ENCODE results near the gene ENOX1. TPM values are rescaled to one million over a fixed set of nuclear protein-coding genes. Genes with fewer than 3 reads are reported as not detected.

The ENOX1 gene
- total RNA-seq, 1 donor from 2014 or later: 1.1 TPM

DNA sequence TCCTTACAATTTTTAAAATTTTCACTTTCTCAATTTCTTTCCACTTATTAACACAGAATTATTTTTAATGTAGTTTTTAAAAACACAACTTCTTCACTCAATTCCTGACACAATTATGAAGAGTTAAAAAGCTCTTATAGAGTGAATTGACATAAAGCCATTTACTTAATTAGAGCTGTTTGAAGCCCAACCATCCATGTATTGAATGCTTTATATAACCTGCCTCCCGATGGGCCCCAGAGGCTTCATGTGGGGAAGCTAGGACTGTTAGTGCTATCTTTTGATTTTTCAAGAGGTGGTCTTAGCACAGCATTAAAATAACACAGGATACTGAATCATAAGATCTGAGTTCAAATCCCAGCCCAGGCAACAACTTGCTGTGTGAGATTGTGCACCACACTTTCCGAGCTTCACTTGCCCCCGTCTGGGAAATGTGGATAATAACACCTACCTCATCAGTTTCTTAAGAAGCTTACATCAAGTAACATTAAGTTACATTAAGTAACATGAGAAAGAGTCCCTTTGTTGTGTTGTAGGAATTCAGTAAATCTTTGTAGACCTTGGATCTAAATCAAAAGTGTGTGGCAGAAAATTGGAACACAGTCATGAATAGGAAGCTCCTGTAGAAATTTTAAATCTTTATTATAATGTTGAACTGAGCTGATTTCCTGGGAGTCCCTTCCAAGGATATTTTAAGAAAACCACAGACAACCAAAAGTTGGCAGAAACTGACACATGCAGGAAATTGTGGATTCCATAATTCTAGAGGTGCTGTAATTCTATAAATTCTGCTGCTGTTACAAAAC, 5.5 kb upstream of the ENOX1 start:
- Histone ChIP-seq H3K4me1 (peaks cover 10% of the 10 kb centered on the region), H3K9ac (no peak overlapping the region), H4K20me1 (ENCODE audit: low read depth) (no peaks in the 10 kb centered on the region), H3K27ac (no peak overlapping the region), H3K9me3 (ENCODE audit: low read depth) (no peaks in the 10 kb centered on the region), H3K79me2 (ENCODE audit: low read depth) (no peaks in the 10 kb centered on the region), H3K27me3 (peaks cover 11% of the 10 kb centered on the region), H3K4me2 (no peak overlapping the region), H3F3A (ENCODE audit: low read depth) (peaks cover 7% of the 10 kb centered on the region), H2AFZ (replicated peaks) (no peak overlapping the region), H3K4me3 (no peak overlapping the region), H3K36me3 (no peaks in the 10 kb centered on the region)
- H3K27me3 Mint-ChIP-seq (ENCODE audit: insufficient read depth, low read depth): peaks cover 4% of the 10 kb centered on the region
- no peak overlapping the region for H3K4me3 Mint-ChIP-seq
- no peaks in the 10 kb centered on the region for H3K9me3 Mint-ChIP-seq
- peaks cover 17% of the 10 kb centered on the region for H3K4me1 Mint-ChIP-seq
- no peaks in the 10 kb centered on the region for H3K36me3 Mint-ChIP-seq
- H3K27ac Mint-ChIP-seq: no peak overlapping the region
- no peak for DNase-seq (ENCODE audit: low spot score)
- TF ChIP-seq EZH2phosphoT487 (IDR thresholded peaks at IDR 0.05) (no peak), EZH2 (IDR thresholded peaks at IDR 0.05) (no peak)
- TF ChIP-seq, protein P1, sequence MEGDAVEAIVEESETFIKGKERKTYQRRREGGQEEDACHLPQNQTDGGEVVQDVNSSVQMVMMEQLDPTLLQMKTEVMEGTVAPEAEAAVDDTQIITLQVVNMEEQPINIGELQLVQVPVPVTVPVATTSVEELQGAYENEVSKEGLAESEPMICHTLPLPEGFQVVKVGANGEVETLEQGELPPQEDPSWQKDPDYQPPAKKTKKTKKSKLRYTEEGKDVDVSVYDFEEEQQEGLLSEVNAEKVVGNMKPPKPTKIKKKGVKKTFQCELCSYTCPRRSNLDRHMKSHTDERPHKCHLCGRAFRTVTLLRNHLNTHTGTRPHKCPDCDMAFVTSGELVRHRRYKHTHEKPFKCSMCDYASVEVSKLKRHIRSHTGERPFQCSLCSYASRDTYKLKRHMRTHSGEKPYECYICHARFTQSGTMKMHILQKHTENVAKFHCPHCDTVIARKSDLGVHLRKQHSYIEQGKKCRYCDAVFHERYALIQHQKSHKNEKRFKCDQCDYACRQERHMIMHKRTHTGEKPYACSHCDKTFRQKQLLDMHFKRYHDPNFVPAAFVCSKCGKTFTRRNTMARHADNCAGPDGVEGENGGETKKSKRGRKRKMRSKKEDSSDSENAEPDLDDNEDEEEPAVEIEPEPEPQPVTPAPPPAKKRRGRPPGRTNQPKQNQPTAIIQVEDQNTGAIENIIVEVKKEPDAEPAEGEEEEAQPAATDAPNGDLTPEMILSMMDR (IDR thresholded peaks at IDR 0.05): no peak

DNA sequence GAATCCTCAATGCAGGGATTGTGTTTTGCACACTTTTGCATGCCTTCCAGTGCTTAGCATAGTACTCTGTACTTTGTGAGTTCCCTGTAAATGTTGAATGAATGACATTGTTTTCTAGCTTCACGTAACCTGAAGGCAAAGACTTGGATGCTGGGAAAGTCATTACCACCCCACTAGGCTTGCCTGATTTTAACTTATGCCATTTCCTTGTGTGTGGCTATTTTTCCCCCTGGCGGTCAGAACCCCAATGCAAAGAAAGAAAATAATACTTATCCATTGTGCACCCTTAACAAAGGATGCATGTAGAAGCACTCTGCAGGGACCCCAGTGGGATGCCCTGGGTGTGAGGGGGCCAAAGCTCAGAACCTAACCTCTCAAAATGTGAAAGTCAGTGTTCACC, 1.2 kb upstream of the ENOX1 start:
- no peaks in the 10 kb centered on the region for H3K9me3 ChIP-seq (ENCODE audit: low read depth)
- H3K4me1 Mint-ChIP-seq: peaks cover 31% of the 10 kb centered on the region
- TF ChIP-seq EZH2 (IDR thresholded peaks at IDR 0.05) (no peak), EZH2phosphoT487 (IDR thresholded peaks at IDR 0.05) (no peak)
- TF ChIP-seq, protein P1 (IDR thresholded peaks at IDR 0.05): peak; percentile 32
- no peaks in the 10 kb centered on the region for H3K9me3 Mint-ChIP-seq
- H3K4me3 Mint-ChIP-seq: peak overlapping the region; percentile 90
- H3K36me3 Mint-ChIP-seq: no peaks in the 10 kb centered on the region
- no peaks in the 10 kb centered on the region for H4K20me1 ChIP-seq (ENCODE audit: low read depth)
- DNase-seq (ENCODE audit: low spot score): peak; percentile 42
- H3F3A ChIP-seq (ENCODE audit: low read depth): peaks cover 32% of the 10 kb centered on the region
- H3K27me3 Mint-ChIP-seq (ENCODE audit: insufficient read depth, low read depth): peaks cover 4% of the 10 kb centered on the region
- no peak overlapping the region for H3K27ac ChIP-seq
- H3K4me3 ChIP-seq: peak overlapping the region; percentile 64
- peak overlapping the region; percentile 37 for H3K27ac Mint-ChIP-seq
- no peaks in the 10 kb centered on the region for H3K36me3 ChIP-seq
- H2AFZ ChIP-seq (replicated peaks): no peak overlapping the region
- no peak overlapping the region for H3K9ac ChIP-seq
- H3K27me3 ChIP-seq: peaks cover 49% of the 10 kb centered on the region
- peaks cover 20% of the 10 kb centered on the region for H3K4me1 ChIP-seq
- peak overlapping the region; percentile 93 for H3K4me2 ChIP-seq
- H3K79me2 ChIP-seq (ENCODE audit: low read depth): no peaks in the 10 kb centered on the region

DNA sequence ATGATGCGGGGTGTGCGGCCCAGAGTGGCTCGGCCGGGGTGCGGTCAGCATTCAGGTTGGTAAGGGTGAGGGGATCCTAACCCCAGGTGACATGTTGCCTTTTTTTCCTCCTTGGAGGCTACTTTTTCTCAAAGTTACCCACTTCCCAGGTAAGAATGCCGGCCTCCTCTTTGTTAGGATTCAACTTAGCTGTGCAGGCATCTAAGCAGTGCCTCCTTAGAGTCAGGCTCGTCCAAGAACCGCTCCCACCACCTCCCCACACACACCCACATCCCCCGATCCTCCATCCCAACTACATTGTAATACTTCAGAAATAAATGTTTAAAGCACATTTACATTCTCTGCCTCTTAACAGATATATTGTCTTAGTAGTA, 733 bp upstream of the ENOX1 start:
- H3K4me1 ChIP-seq: peaks cover 20% of the 10 kb centered on the region
- Mint-ChIP-seq H3K27ac (peak overlapping the region; percentile 66), H3K36me3 (no peaks in the 10 kb centered on the region), H3K27me3 (ENCODE audit: insufficient read depth, low read depth) (peaks cover 4% of the 10 kb centered on the region), H3K9me3 (no peaks in the 10 kb centered on the region), H3K4me1 (peaks cover 31% of the 10 kb centered on the region), H3K4me3 (peak overlapping the region; percentile 90)
- peak overlapping the region; percentile 94 for H2AFZ ChIP-seq (replicated peaks)
- no peaks in the 10 kb centered on the region for H3K9me3 ChIP-seq (ENCODE audit: low read depth)
- H3K27ac ChIP-seq: no peak overlapping the region
- peaks cover 52% of the 10 kb centered on the region for H3K27me3 ChIP-seq
- peak overlapping the region; percentile 64 for H3K4me3 ChIP-seq
- H3K9ac ChIP-seq: no peak overlapping the region
- H3F3A ChIP-seq (ENCODE audit: low read depth): peaks cover 32% of the 10 kb centered on the region
- H3K36me3 ChIP-seq: no peaks in the 10 kb centered on the region
- TF ChIP-seq EZH2 (IDR thresholded peaks at IDR 0.05) (peak; percentile 6), EZH2phosphoT487 (IDR thresholded peaks at IDR 0.05) (no peak)
- peak; percentile 13 for DNase-seq (ENCODE audit: low spot score)
- peak overlapping the region; percentile 93 for H3K4me2 ChIP-seq
- H3K79me2 ChIP-seq (ENCODE audit: low read depth): no peaks in the 10 kb centered on the region
- no peaks in the 10 kb centered on the region for H4K20me1 ChIP-seq (ENCODE audit: low read depth)

DNA sequence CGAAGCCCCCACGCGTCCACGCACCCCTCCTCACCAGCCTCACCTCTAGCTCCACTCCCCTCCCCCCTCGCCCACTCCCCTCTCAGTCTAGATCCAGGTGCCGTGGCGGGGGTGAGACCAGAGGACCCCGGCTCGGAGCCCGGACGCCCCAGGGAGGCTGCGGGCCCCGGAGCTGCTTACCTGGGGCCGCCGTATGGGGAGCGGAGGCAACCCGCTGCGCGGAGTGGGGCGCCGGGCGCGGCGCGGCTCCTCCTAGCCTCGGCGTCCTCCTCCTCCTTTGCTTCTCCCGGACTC, 353 bp downstream of the ENOX1 start:
- H3F3A ChIP-seq (ENCODE audit: low read depth): peaks cover 32% of the 10 kb centered on the region
- H3K9ac ChIP-seq: no peak overlapping the region
- no peaks in the 10 kb centered on the region for H3K9me3 ChIP-seq (ENCODE audit: low read depth)
- Mint-ChIP-seq H3K9me3 (no peaks in the 10 kb centered on the region), H3K36me3 (no peaks in the 10 kb centered on the region), H3K4me3 (peak overlapping the region; percentile 94), H3K27ac (no peak overlapping the region), H3K27me3 (ENCODE audit: insufficient read depth, low read depth) (peaks cover 4% of the 10 kb centered on the region), H3K4me1 (peaks cover 28% of the 10 kb centered on the region)
- H3K27ac ChIP-seq: no peak overlapping the region
- DNase-seq (ENCODE audit: low spot score): no peak
- H3K36me3 ChIP-seq: no peaks in the 10 kb centered on the region
- no peaks in the 10 kb centered on the region for H4K20me1 ChIP-seq (ENCODE audit: low read depth)
- H3K4me3 ChIP-seq: peak overlapping the region; percentile 64
- peak overlapping the region; percentile 93 for H3K4me2 ChIP-seq
- peaks cover 20% of the 10 kb centered on the region for H3K4me1 ChIP-seq
- H3K79me2 ChIP-seq (ENCODE audit: low read depth): no peaks in the 10 kb centered on the region
- H2AFZ ChIP-seq (replicated peaks): peak overlapping the region; percentile 94
- peaks cover 57% of the 10 kb centered on the region for H3K27me3 ChIP-seq
- TF ChIP-seq EZH2 (IDR thresholded peaks at IDR 0.05) (no peak), EZH2phosphoT487 (IDR thresholded peaks at IDR 0.05) (no peak)
- TF ChIP-seq, protein P1 (IDR thresholded peaks at IDR 0.05): no peak
